GM23338 (cell line): ENCODE data around the gene CACNA2D3.

Experiments
- CREB1 ChIP-seq: fragments of 250-450 bp; sonication (Bioruptor Pico); IDR thresholded peaks from 2 replicates; pipeline ENCODE4 v1.5.0; 2020; ENCODE audit warnings: low read depth, mild to moderate bottlenecking, moderate library complexity
- CTCF ChIP-seq, 2 experiments: fragments of 200-600 bp in 1 of 2; sonication (generic) in 1 of 2; conservative IDR thresholded peaks; 2 replicates each; pipeline versions ENCODE4 v1.5.1 to v1.6.1; 2016 to 2017; ENCODE audit warnings: antibody characterized with exemption in 2 of 2, low read depth in 2 of 2, mild to moderate bottlenecking in 2 of 2, moderate library complexity in 1 of 2
- EZH2 ChIP-seq: fragments of 200-600 bp; sonication (generic); IDR thresholded peaks from one replicate; pipeline ENCODE4 v1.8.0; 2017; ENCODE audit warnings: antibody characterized with exemption, mild to moderate bottlenecking, low read depth; ENCODE audit not compliant: unreplicated experiment
- ZNF331 ChIP-seq: fragments of 250-450 bp; sonication (Bioruptor Pico); IDR thresholded peaks from 2 replicates; pipeline ENCODE4 v1.5.0; 2020; ENCODE audit warnings: low read depth, mild to moderate bottlenecking, moderate library complexity

GRCh38 chr3:55009372-55009771 lies 887.0 kb downstream of the CACNA2D3 start:
- TF ChIP-seq EZH2: no peak
- TF ChIP-seq CREB1: no peak
- TF ChIP-seq ZNF331: no peak
- no peak for TF ChIP-seq CTCF (conservative IDR thresholded peaks at IDR 0.05; ENCODE audit: low read depth in 2 of 2)
